OCI-LY7 (cell line): Measurements from ENCODE around the gene SLC35F4. TPM values are rescaled to one million over a fixed set of nuclear protein-coding genes. Genes with fewer than 3 reads are reported as not detected.

Experiments used
- BruUV-seq: library from RNA; stranded (reverse); fragments of 400-500 nt; replicated peaks from 2 replicates; lab custom pipeline; 2021; lab: Mats Ljungman, UMichigan
- CTCF ChIA-PET: fragments of 300-600 bp; sonication (Branson Sonifier 250); formaldehyde crosslinking; loops from one replicate; lab custom pipeline; 2022; ENCODE audit warnings: antibody characterized with exemption; ENCODE audit not compliant: unreplicated experiment; lab: Charles Lee
- POLR2A ChIA-PET: fragments of 300-600 bp; sonication (Branson Sonifier 250); formaldehyde crosslinking; loops from one replicate; lab custom pipeline; 2022; ENCODE audit warnings: antibody characterized with exemption; lab: Charles Lee
- DNase-seq: peaks from one replicate; pipeline ENCODE4 v3.0.0-alpha.2; 2015; ENCODE audit warnings: low spot score
- H2AFZ ChIP-seq: fragments of 200-600 bp; sonication (generic), shearing (Covaris generic); 2 replicates; pipeline ENCODE4 v1.6.1; 2014; ENCODE audit warnings: mild to moderate bottlenecking, antibody characterized with exemption, low read length, moderate library complexity
- H3K27ac ChIP-seq: fragments of 200-600 bp; sonication (generic); 2 replicates; pipeline ENCODE4 v1.5.1; 2014; ENCODE audit warnings: mixed run types, low read depth, mild to moderate bottlenecking, moderate library complexity, low read length, inconsistent platforms; ENCODE audit not compliant: poor library complexity, severe bottlenecking
- H3K36me3 ChIP-seq: fragments of 200-600 bp; sonication (generic); 2 replicates; pipeline ENCODE4 v1.6.1; 2014; ENCODE audit warnings: mild to moderate bottlenecking, antibody characterized with exemption, low read length, moderate library complexity, mixed read lengths; ENCODE audit not compliant: insufficient read depth
- H3K4me1 ChIP-seq: fragments of 200-600 bp; sonication (generic); 2 replicates; pipeline ENCODE4 v1.5.1; 2014; ENCODE audit warnings: mild to moderate bottlenecking, low read length; ENCODE audit not compliant: insufficient read depth, poor library complexity, severe bottlenecking
- H3K4me2 ChIP-seq: fragments of 200-600 bp; sonication (generic); 2 replicates; pipeline ENCODE4 v1.6.1; 2014; ENCODE audit warnings: mild to moderate bottlenecking, low read length
- H3K4me3 ChIP-seq: fragments of 200-600 bp; sonication (generic); 2 replicates; pipeline ENCODE4 v1.5.1; 2014; ENCODE audit warnings: mild to moderate bottlenecking, low read depth, low read length; ENCODE audit not compliant: poor library complexity, severe bottlenecking
- H3K79me2 ChIP-seq: fragments of 200-600 bp; sonication (generic); 2 replicates; pipeline ENCODE4 v1.6.1; 2016; ENCODE audit warnings: low read depth, mild to moderate bottlenecking, low read length, moderate library complexity, mixed read lengths; ENCODE audit not compliant: insufficient read depth
- H3K9me2 ChIP-seq: fragments of 200-600 bp; sonication (generic); 2 replicates; pipeline ENCODE4 v1.6.1; 2016; ENCODE audit warnings: mild to moderate bottlenecking, low read length, mixed read lengths; ENCODE audit not compliant: insufficient read depth
- H3K9me3 ChIP-seq: fragments of 200-600 bp; sonication (generic); 2 replicates; pipeline ENCODE4 v1.6.1; 2014; ENCODE audit warnings: mild to moderate bottlenecking, mixed run types, low read length, mixed read lengths
- H4K20me1 ChIP-seq: fragments of 200-600 bp; sonication (generic); 2 replicates; pipeline ENCODE4 v1.6.1; 2014; ENCODE audit warnings: mild to moderate bottlenecking, antibody characterized with exemption, low read length, moderate library complexity, mixed read lengths; ENCODE audit not compliant: insufficient read depth
- EZH2phosphoT487 ChIP-seq: fragments of 200-600 bp; sonication (generic); IDR thresholded peaks from 2 replicates; pipeline ENCODE4 v1.6.1; 2018; ENCODE audit warnings: low read depth, borderline replicate concordance, mild to moderate bottlenecking, mixed run types, antibody characterized with exemption, low read length, moderate library complexity, mixed read lengths
- intact Hi-C: fragments of 100-400 bp; cut with micrococcal nuclease; formaldehyde crosslinking; loops from one replicate; pipeline ENCODE4 v1.10.0; 2022; ENCODE audit not compliant: unreplicated experiment
- total RNA-seq, 2 experiments: library from RNA; depleted of rRNA in 1 of 2; stranded (reverse); fragments of >200 nt in 1 of 2; shearing (Covaris generic) in 1 of 2; gene quantifications; 2 replicates each; pipeline ENCODE4 v1.2.3, GENCODE V29; 2014 to 2022
- TF ChIP-seq, protein P1 (sequence below): fragments of 200-600 bp; sonication (generic); conservative IDR thresholded peaks from 2 replicates; pipeline ENCODE4 v1.5.1; 2014; ENCODE audit warnings: mild to moderate bottlenecking, antibody characterized with exemption, low read length, moderate library complexity, mixed read lengths

The SLC35F4 gene
- total RNA-seq, 2 experiments from 2014 or later = not detected

DNA sequence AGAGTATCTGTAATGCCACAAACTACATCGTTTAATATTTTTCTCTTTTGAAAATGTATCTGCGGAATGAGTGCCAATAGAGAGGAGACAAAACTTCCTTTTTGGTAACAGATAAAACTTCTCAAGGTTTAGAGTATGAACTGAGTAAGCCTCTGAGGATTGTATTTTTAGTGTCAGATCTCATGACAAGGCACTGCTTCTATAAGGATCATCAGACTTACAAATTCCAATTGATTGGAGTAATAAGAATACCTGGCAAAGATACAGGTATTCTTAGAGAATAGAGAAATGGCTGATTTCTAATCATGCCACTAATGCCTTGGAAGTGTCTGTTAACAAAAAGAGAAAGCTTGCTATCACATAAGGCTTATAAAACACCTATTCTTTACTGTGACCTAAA, 45.3 kb downstream of the SLC35F4 start:
- Histone ChIP-seq H3K4me2 (no peak overlapping the region), H3K9me2 (no peaks in the 10 kb centered on the region), H3K9me3 (no peaks in the 10 kb centered on the region), H2AFZ (no peak overlapping the region), H3K36me3 (no peaks in the 10 kb centered on the region), H3K27ac (no peak overlapping the region), H4K20me1 (no peaks in the 10 kb centered on the region), H3K4me1 (no peaks in the 10 kb centered on the region), H3K79me2 (no peaks in the 10 kb centered on the region), H3K4me3 (no peak overlapping the region)
- intact Hi-C loops = no loop called here
- CTCF ChIA-PET = no interaction called here
- no peak for DNase-seq
- POLR2A ChIA-PET = interaction anchor here (0.6 kb wide), 1 partner anchor 37 kb away, joined by 4 read pairs; no protein-coding TSS in a partner anchor
- BruUV-seq = no TSS peak
- TF ChIP-seq EZH2phosphoT487 = no peak
- TF ChIP-seq, protein P1, sequence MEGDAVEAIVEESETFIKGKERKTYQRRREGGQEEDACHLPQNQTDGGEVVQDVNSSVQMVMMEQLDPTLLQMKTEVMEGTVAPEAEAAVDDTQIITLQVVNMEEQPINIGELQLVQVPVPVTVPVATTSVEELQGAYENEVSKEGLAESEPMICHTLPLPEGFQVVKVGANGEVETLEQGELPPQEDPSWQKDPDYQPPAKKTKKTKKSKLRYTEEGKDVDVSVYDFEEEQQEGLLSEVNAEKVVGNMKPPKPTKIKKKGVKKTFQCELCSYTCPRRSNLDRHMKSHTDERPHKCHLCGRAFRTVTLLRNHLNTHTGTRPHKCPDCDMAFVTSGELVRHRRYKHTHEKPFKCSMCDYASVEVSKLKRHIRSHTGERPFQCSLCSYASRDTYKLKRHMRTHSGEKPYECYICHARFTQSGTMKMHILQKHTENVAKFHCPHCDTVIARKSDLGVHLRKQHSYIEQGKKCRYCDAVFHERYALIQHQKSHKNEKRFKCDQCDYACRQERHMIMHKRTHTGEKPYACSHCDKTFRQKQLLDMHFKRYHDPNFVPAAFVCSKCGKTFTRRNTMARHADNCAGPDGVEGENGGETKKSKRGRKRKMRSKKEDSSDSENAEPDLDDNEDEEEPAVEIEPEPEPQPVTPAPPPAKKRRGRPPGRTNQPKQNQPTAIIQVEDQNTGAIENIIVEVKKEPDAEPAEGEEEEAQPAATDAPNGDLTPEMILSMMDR = no peak

DNA sequence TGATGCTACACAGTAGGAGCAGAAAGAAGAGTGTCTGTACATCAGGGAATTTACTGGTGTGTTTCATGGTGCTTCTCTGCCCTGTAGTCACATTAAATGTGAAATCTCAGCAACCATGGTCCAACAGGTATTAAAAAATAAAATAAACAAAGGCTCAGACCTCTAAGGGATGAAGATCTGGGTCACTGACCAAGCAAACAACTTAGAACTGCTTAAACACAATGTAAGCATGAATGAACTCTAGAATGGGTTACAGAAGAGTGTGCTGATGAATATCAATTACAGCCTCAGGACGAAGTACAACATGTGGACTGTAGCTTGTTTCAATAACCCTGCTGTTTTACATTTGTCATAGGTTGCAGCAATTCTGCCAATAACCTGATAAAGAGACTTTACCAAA, 47.4 kb downstream of the SLC35F4 start:
- H3K4me2 ChIP-seq = no peak overlapping the region
- no peak overlapping the region for H2AFZ ChIP-seq
- H3K36me3 ChIP-seq = no peaks in the 10 kb centered on the region
- intact Hi-C loops = no loop called here
- no peaks in the 10 kb centered on the region for H4K20me1 ChIP-seq
- no peaks in the 10 kb centered on the region for H3K9me3 ChIP-seq
- BruUV-seq = no TSS peak
- no peak overlapping the region for H3K4me3 ChIP-seq
- POLR2A ChIA-PET = interaction anchor here (0.6 kb wide), 1 partner anchor 1005 kb away, joined by 3 read pairs; no protein-coding TSS in a partner anchor
- H3K4me1 ChIP-seq = no peaks in the 10 kb centered on the region
- DNase-seq = no peak
- H3K27ac ChIP-seq = no peak overlapping the region
- H3K9me2 ChIP-seq = no peaks in the 10 kb centered on the region
- no peaks in the 10 kb centered on the region for H3K79me2 ChIP-seq
- CTCF ChIA-PET = no interaction called here
- TF ChIP-seq EZH2phosphoT487 = no peak
- TF ChIP-seq, protein P1 = no peak

DNA sequence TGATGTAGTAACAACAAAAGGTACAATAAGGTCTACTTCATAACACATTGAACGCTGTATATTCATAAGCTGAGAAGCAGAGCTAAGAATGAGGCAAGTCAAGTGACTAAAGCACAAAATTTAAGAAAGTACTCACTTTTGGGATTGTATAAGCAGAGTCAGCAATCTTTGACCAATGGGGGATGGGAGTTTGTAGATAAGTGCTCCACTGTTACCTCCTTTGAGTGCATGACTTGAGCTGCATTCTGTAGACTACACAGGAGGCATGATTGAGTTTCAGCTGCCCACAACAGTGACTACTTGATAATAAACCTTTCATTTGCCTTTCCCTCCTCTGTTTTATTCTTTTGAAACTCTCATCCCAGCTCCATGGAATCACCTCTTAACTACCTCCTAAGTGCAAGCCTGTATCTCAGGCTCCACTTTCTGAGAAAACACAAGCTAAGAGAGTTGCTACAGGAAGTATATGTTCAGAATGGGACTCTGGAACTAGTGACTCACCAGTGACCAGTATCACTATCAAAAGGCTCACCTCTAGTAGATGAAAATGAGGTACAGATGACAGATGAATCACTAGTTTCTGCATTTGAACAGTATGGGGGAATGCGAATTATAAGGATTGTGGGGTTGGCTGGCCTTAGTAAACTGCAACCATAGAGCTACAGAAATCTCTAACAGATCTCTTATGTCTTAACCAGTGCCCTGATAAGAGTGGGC, 49.2 kb downstream of the SLC35F4 start:
- Histone ChIP-seq H3K79me2 (no peaks in the 10 kb centered on the region), H3K36me3 (no peaks in the 10 kb centered on the region), H3K4me1 (no peaks in the 10 kb centered on the region), H2AFZ (no peak overlapping the region), H3K27ac (no peak overlapping the region), H3K9me3 (no peaks in the 10 kb centered on the region), H3K4me2 (no peak overlapping the region), H4K20me1 (no peaks in the 10 kb centered on the region), H3K4me3 (no peak overlapping the region), H3K9me2 (no peaks in the 10 kb centered on the region)
- ChIA-PET CTCF (interaction anchor here (0.5 kb wide), 1 partner anchor 310 kb away, joined by 3 read pairs; no protein-coding TSS in a partner anchor), POLR2A (no interaction called here)
- no peak for DNase-seq
- intact Hi-C loops = no loop called here
- no peak for TF ChIP-seq EZH2phosphoT487
- TF ChIP-seq, protein P1 = no peak
- no TSS peak for BruUV-seq
